K562 (cell line): ENCODE results near the gene LDB2. TPM values are rescaled to one million over a fixed set of nuclear protein-coding genes. Genes with fewer than 3 reads are reported as not detected.

Experiments used
- ATAC-seq: fragments of 200-7000 bp; cut with Tn5 transposase; 3 replicates; pipeline ENCODE4 v1.9.1; 2020; ENCODE audit warnings: moderate library complexity
- BruUV-seq: library from RNA; stranded (reverse); fragments of 400-500 nt; replicated peaks from 2 replicates; lab custom pipeline; 2021; lab: Mats Ljungman, UMichigan
- CTCF ChIA-PET: fragments of 300-600 bp; formaldehyde crosslinking; extraction: SDS; loops from one replicate; lab custom pipeline; 2021; ENCODE audit warnings: low intra/inter-chr PET ratio; lab: Yijun Ruan, JAX
- POLR2A ChIA-PET: fragments of 300-600, 350-650 bp; sonication (Branson Sonifier 250); formaldehyde crosslinking; extraction: SDS; loops from one replicate; lab custom pipeline; 2021; ENCODE audit warnings: antibody characterized with exemption, inconsistent platforms; lab: Yijun Ruan, JAX
- DNase-seq, 4 experiments: peaks; one replicate each; pipeline versions ENCODE4 v3.0.0 to v3.0.0-alpha.2; 2011 to 2018; ENCODE audit warnings: low spot score in 3 of 4, mixed read lengths in 3 of 4; ENCODE audit errors: extremely low read depth in 1 of 4
- FAIRE-seq: peaks from 2 replicates; lab custom pipeline; 2011; peaks lifted over from hg19 to GRCh38; lab: Jason Lieb, UNC
- H2AFZ ChIP-seq: 2 replicates; pipeline ENCODE4 v1.6.0; 2011; ENCODE audit warnings: low read depth, low read length, control low read depth, inconsistent platforms
- H3K27ac ChIP-seq: fragments of 200-600 bp; 3 replicates; pipeline ENCODE4 v1.8.0; 2011; ENCODE audit warnings: low read depth, mild to moderate bottlenecking, control low read depth, inconsistent platforms, low read length, moderate library complexity, mixed read lengths; ENCODE audit errors: extremely low read depth
- H3K27me3 ChIP-seq, 2 experiments: fragments of 300-600 bp in 1 of 2; 2 replicates in 1 of 2; 3 replicates in 1 of 2; pipeline versions ENCODE4 v1.6.0 to v1.8.0; 2011; ENCODE audit warnings: inconsistent platforms in 2 of 2, low read length in 2 of 2, mild to moderate bottlenecking in 1 of 2, mixed read lengths in 1 of 2, moderate library complexity in 1 of 2; ENCODE audit not compliant: control insufficient read depth in 2 of 2, insufficient read depth in 2 of 2
- H3K36me3 ChIP-seq: fragments of 300-600 bp; 3 replicates; pipeline ENCODE4 v1.8.0; 2011; ENCODE audit warnings: mild to moderate bottlenecking, low read length, inconsistent platforms; ENCODE audit not compliant: control insufficient read depth, insufficient read depth
- H3K4me1 ChIP-seq, 2 experiments: fragments of 200-600 bp in 1 of 2; replicated peaks in 1 of 2; 2 replicates in 1 of 2; 3 replicates in 1 of 2; pipeline versions ENCODE4 v1.5.1 to v1.8.0; 2011; ENCODE audit warnings: inconsistent platforms in 2 of 2, low read length in 2 of 2, mild to moderate bottlenecking in 1 of 2, mixed read lengths in 1 of 2, moderate library complexity in 1 of 2; ENCODE audit not compliant: control insufficient read depth in 2 of 2, insufficient read depth in 2 of 2
- H3K4me2 ChIP-seq: 2 replicates; pipeline ENCODE4 v1.6.1; 2011; ENCODE audit warnings: low read length, control low read depth, inconsistent platforms, mixed read lengths; ENCODE audit not compliant: insufficient read depth
- H3K4me3 ChIP-seq: fragments of 200-600 bp; sonication (generic), shearing (Covaris generic); 2 replicates; pipeline ENCODE4 v1.5.1; 2016; ENCODE audit warnings: control low read depth, inconsistent platforms
- H3K79me2 ChIP-seq: fragments of 200-600 bp; 3 replicates; pipeline ENCODE4 v1.8.0; 2011; ENCODE audit warnings: low read length, inconsistent platforms; ENCODE audit not compliant: control insufficient read depth, insufficient read depth
- H3K9ac ChIP-seq, 2 experiments: 2 replicates each; pipeline versions ENCODE4 v1.6.0 to v1.6.1; 2011; ENCODE audit warnings: low read depth in 2 of 2, low read length in 2 of 2, control low read depth in 1 of 2, inconsistent platforms in 1 of 2, mild to moderate bottlenecking in 1 of 2, mixed read lengths in 1 of 2; ENCODE audit not compliant: insufficient read depth in 1 of 2
- H3K9me1 ChIP-seq: one replicate; pipeline ENCODE4 v1.6.0; 2011; ENCODE audit warnings: inconsistent platforms, mild to moderate bottlenecking, low read length, moderate library complexity; ENCODE audit not compliant: control insufficient read depth, insufficient read depth
- H3K9me3 ChIP-seq: replicated peaks from 2 replicates; pipeline ENCODE4 v1.5.1; 2011; ENCODE audit warnings: low read depth, low read length, inconsistent platforms; ENCODE audit not compliant: control insufficient read depth, insufficient read depth
- H4K20me1 ChIP-seq: replicated peaks from 2 replicates; pipeline ENCODE4 v1.6.1; 2011; ENCODE audit warnings: low read length, inconsistent platforms, mixed read lengths; ENCODE audit not compliant: control insufficient read depth, insufficient read depth
- CBX8 ChIP-seq: fragments of 200-600 bp; sonication (generic); IDR thresholded peaks from 2 replicates; pipeline ENCODE4 v1.6.1; 2012; ENCODE audit warnings: borderline replicate concordance, mixed run types, low read depth, mild to moderate bottlenecking, moderate library complexity, mixed read lengths, low read length, control low read depth, inconsistent platforms; ENCODE audit not compliant: poor library complexity, severe bottlenecking; ENCODE audit errors: extremely low read depth
- CHD1 ChIP-seq: fragments of 200-600 bp; sonication (generic); IDR thresholded peaks from one replicate; pipeline ENCODE4 v1.6.1; 2012; ENCODE audit warnings: mild to moderate bottlenecking, moderate library complexity, low read length, inconsistent platforms
- ETV1 ChIP-seq: fragments of 450-650 bp; conservative IDR thresholded peaks from 2 replicates; pipeline ENCODE4 v1.6.1; 2016; ENCODE audit warnings: missing genetic modification characterization, control low read depth, low read depth, missing compliant biosample characterization
- GABPB1 ChIP-seq: sonication (generic); formaldehyde crosslinking; IDR thresholded peaks from 2 replicates; pipeline ENCODE4 v1.8.0; 2022; ENCODE audit warnings: mild to moderate bottlenecking, missing genetic modification reagents
- GTF2F1 ChIP-seq: IDR thresholded peaks from 2 replicates; pipeline ENCODE4 v1.6.1; 2011; ENCODE audit warnings: low read depth, low read length, improper control_type of control experiment
- HMGXB4 ChIP-seq: sonication (generic); formaldehyde crosslinking; IDR thresholded peaks from 2 replicates; pipeline ENCODE4 v1.8.1; 2023; ENCODE audit warnings: mild to moderate bottlenecking, missing genetic modification reagents
- HNRNPUL1 ChIP-seq: fragments of 200-400 bp; formaldehyde crosslinking; IDR thresholded peaks from 2 replicates; pipeline ENCODE4 v1.6.1; 2017; ENCODE audit warnings: low read length
- KAT8 ChIP-seq: fragments of 450-650 bp; IDR thresholded peaks from 2 replicates; pipeline ENCODE4 v1.6.1; 2016; ENCODE audit warnings: low read depth, mild to moderate bottlenecking
- NR3C1 ChIP-seq: sonication (generic); formaldehyde crosslinking; IDR thresholded peaks from 2 replicates; pipeline ENCODE4 v1.8.1; 2022; ENCODE audit warnings: missing genetic modification reagents
- PCBP2 ChIP-seq: fragments of 200-400 bp; formaldehyde crosslinking; IDR thresholded peaks from 2 replicates; pipeline ENCODE4 v1.6.1; 2018; ENCODE audit warnings: low read length, low read depth, mild to moderate bottlenecking, moderate library complexity; ENCODE audit not compliant: poor library complexity, severe bottlenecking
- RUNX1 ChIP-seq: sonication (generic); IDR thresholded peaks from 2 replicates; pipeline ENCODE4 v1.6.1; 2016; ENCODE audit warnings: antibody characterized with exemption, low read depth
- SAFB ChIP-seq: fragments of 200-400 bp; formaldehyde crosslinking; IDR thresholded peaks from 2 replicates; pipeline ENCODE4 v1.6.1; 2017; ENCODE audit warnings: low read depth, low read length, borderline replicate concordance
- TAF9B ChIP-seq: fragments of 450-650 bp; IDR thresholded peaks from 2 replicates; pipeline ENCODE4 v1.6.1; 2018; ENCODE audit warnings: mild to moderate bottlenecking; ENCODE audit not compliant: partially characterized antibody
- TARDBP ChIP-seq: fragments of 450-650 bp; IDR thresholded peaks from 2 replicates; pipeline ENCODE4 v1.6.1; 2016
- TGIF2 ChIP-seq: sonication (generic); formaldehyde crosslinking; IDR thresholded peaks from 2 replicates; pipeline ENCODE4 v1.8.1; 2022; ENCODE audit warnings: mild to moderate bottlenecking, missing genetic modification reagents, moderate library complexity
- ZBTB1 ChIP-seq: sonication (generic); formaldehyde crosslinking; IDR thresholded peaks from 2 replicates; pipeline ENCODE4 v1.8.1; 2023; ENCODE audit warnings: missing genetic modification reagents, low read depth, mild to moderate bottlenecking, borderline replicate concordance
- ZFP36 ChIP-seq: fragments of 150-350 bp; IDR thresholded peaks from 2 replicates; pipeline ENCODE4 v1.6.1; 2018; ENCODE audit warnings: low read length, low read depth; ENCODE audit not compliant: partially characterized antibody
- ZNF146 ChIP-seq: IDR thresholded peaks from one replicate; pipeline ENCODE4 v1.6.1; 2018; ENCODE audit warnings: missing compliant biosample characterization; ENCODE audit not compliant: unreplicated experiment
- ZNF23 ChIP-seq: fragments of 250-450 bp; sonication (Bioruptor Pico); IDR thresholded peaks from 2 replicates; pipeline ENCODE4 v1.4.0; 2020; ENCODE audit warnings: mild to moderate bottlenecking
- WGBS: fragments of 100-300 bp; shearing (Covaris generic); methylation state at CpG from one replicate; pipeline ENCODE4 v1.1.6; 2016; ENCODE audit warnings: low coverage, mixed read lengths; ENCODE audit not compliant: insufficient coverage; ENCODE audit errors: missing lambda C conversion rate; 5-methylcytosine and 5-hydroxymethylcytosine counted together
- in situ Hi-C: fragments of 300-500 bp; cut with MboI; formaldehyde crosslinking; loops from 4 replicates; pipeline ENCODE4 v1.15.0; 2018; ENCODE audit warnings: inconsistent platforms, mixed read lengths
- intact Hi-C: fragments of 100-400 bp; cut with micrococcal nuclease; formaldehyde crosslinking; loops from 2 replicates; pipeline ENCODE4 v1.14.2; 2022
- polyA plus RNA-seq, 8 experiments: library from polyadenylated mRNA; depleted of rRNA in 4 of 8; stranded (reverse) in 5 of 8; unstranded in 3 of 8; fragments of >200 nt; fragmentation: Nextera tagmentation in 2 of 8; fragmentation: Illumina TruSeq in 1 of 8; extraction: Ambion mirVana in 2 of 8; extraction: Trizol in 1 of 8; gene quantifications; 2 replicates each; pipeline versions ENCODE4 v1.2.1 to v1.2.3, GENCODE V29; 2011 to 2014; ENCODE audit warnings: inconsistent platforms in 1 of 8, missing spikeins in 1 of 8
- total RNA-seq, 7 experiments: library from RNA; depleted of rRNA in 6 of 7; stranded (reverse); fragments of >200 nt in 6 of 7; fragmentation: Illumina TruSeq in 2 of 7; extraction: Trizol in 2 of 7; gene quantifications; 2 replicates each; pipeline versions ENCODE4 v1.2.1 to v1.2.3, GENCODE V29; 2011 to 2021; ENCODE audit warnings: low replicate concordance in 1 of 7

LDB2 gene
- total and polyA plus RNA-seq, 9 of the 15 experiments (the other 6 are each of a cell fraction or from before 2014, with no cell fraction given): 0.10 to 0.20 TPM; not detected in 7

DNA sequence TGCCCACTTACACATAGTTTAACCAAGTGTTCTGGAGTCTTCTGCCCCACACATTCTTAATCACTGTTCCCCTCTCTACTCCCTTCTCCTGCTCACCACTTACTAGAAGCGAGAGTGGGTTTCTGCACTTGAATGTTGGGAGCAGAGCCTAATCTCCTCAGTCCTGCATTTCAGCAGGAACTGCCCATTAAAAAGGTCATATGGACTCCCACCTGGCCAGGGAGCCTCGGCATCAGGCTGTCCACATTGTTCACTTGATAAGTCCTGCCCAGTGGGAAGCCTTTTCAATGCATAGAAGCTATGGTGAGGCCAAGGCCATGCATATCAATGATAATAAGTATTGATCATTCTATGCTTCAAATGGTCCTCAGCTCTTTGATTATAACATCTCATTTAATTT, 144.3 kb downstream of the LDB2 start:
- 0% methylated on average over 2 of the region's 2 CpGs for WGBS

More for the DNA sequence above, 144.3 kb downstream of the LDB2 start:
- no peaks in the 10 kb centered on the region for H3K36me3 ChIP-seq
- H3K4me2 ChIP-seq: no peak overlapping the region
- no peaks in the 10 kb centered on the region for H3K79me2 ChIP-seq
- no peak overlapping the region for H3K9ac ChIP-seq
- TF ChIP-seq HNRNPUL1: no peak
- TF ChIP-seq NR3C1 (CRISPR knock-in tag): no peak
- TF ChIP-seq SAFB: no peak
- TF ChIP-seq HMGXB4 (CRISPR knock-in tag): no peak
- TF ChIP-seq PCBP2: no peak
- TF ChIP-seq ZFP36: no peak
- no peak for TF ChIP-seq ZNF146 (CRISPR knock-in tag)
- no peak for TF ChIP-seq TGIF2 (CRISPR knock-in tag)
- no peak for TF ChIP-seq RUNX1
- TF ChIP-seq GABPB1 (CRISPR knock-in tag): no peak
- TF ChIP-seq KAT8: no peak
- no peak for TF ChIP-seq ZBTB1 (CRISPR knock-in tag)
- no peak for TF ChIP-seq CBX8
- TF ChIP-seq TARDBP: no peak
- no peak for TF ChIP-seq TAF9B
- TF ChIP-seq GTF2F1: no peak
- no peak for TF ChIP-seq ETV1
- no peak for TF ChIP-seq CHD1
- TF ChIP-seq ZNF23 (CRISPR knock-in tag): no peak
- TF ChIP-seq, all 486 proteins: peak for 0
- H3K9me3 ChIP-seq: no peaks in the 10 kb centered on the region
- DNase-seq (no peak), ATAC-seq (no peak), FAIRE-seq (no peak)
- intact Hi-C loops: no loop called here
- no peak overlapping the region for H3K4me3 ChIP-seq
- no peaks in the 10 kb centered on the region for H3K27me3 ChIP-seq
- BruUV-seq: no TSS peak
- H2AFZ ChIP-seq: no peak overlapping the region
- POLR2A ChIA-PET: no interaction called here
- H4K20me1 ChIP-seq: no peaks in the 10 kb centered on the region; the same call in 1 of the 2 replicates
- H3K4me1 ChIP-seq: no peaks in the 10 kb centered on the region
- CTCF ChIA-PET: no interaction called here
- no peaks in the 10 kb centered on the region for H3K9me1 ChIP-seq
- no peak overlapping the region for H3K27ac ChIP-seq
- in situ Hi-C loops: no loop called here
